HCT116 (cell line): Measurements from ENCODE around the gene TEKT5. TPM values are rescaled to one million over a fixed set of nuclear protein-coding genes. Genes with fewer than 3 reads are reported as not detected.

Experiments
- ATAC-seq: fragments of 200-7000 bp; cut with Tn5 transposase; 2 replicates; pipeline ENCODE4 v1.9.1; 2020; ENCODE audit warnings: mild to moderate bottlenecking, moderate library complexity
- BruUV-seq: library from RNA; stranded (reverse); fragments of 400-500 nt; replicated peaks from 2 replicates; lab custom pipeline; 2021; lab: Mats Ljungman, UMichigan
- CTCF ChIA-PET: fragments of 300-600 bp; sonication (Branson Sonifier 250); formaldehyde crosslinking; loops from one replicate; lab custom pipeline; 2021; ENCODE audit warnings: antibody characterized with exemption; lab: Charles Lee
- POLR2A ChIA-PET: fragments of 300-600, 350-600 bp; sonication (Branson Sonifier 250); formaldehyde crosslinking; loops from one replicate; lab custom pipeline; 2021; ENCODE audit warnings: antibody characterized with exemption; lab: Charles Lee
- RAD21 ChIA-PET, 2 experiments: fragments of 300-600 bp; sonication (Branson Sonifier 250); formaldehyde crosslinking; loops; one replicate each; lab custom pipeline; 2023; ENCODE audit warnings: low total read pairs in 2 of 2; ENCODE audit not compliant: uncharacterized antibody in 2 of 2, unreplicated experiment in 2 of 2, low non-redundant PET in 1 of 2; lab: Charles Lee
- DNase-seq: peaks from one replicate; pipeline ENCODE4 v3.0.0-alpha.2; 2010; ENCODE audit warnings: low read depth, low spot score
- H2AFZ ChIP-seq: fragments of 200-600 bp; shearing (Covaris generic), sonication (generic); 2 replicates; pipeline ENCODE4 v1.6.1; 2017; ENCODE audit warnings: low read depth, mixed run types, mixed read lengths, antibody characterized with exemption, low read length; ENCODE audit not compliant: poor library complexity, severe bottlenecking
- H3K27ac ChIP-seq: 2 replicates; pipeline ENCODE4 v1.5.1; 2012; ENCODE audit warnings: low read depth, low read length
- H3K27me3 ChIP-seq: fragments of 200-600 bp; sonication (generic); 2 replicates; pipeline ENCODE4 v1.6.1; 2016; ENCODE audit warnings: mixed run types, low read length, mixed read lengths; ENCODE audit not compliant: insufficient read depth
- H3K36me3 ChIP-seq, 2 experiments: fragments of 200-500 bp in 1 of 2; fragments of 200-600 bp in 1 of 2; sonication (Bioruptor generic) in 1 of 2; sonication (generic) in 1 of 2; 2 replicates each; pipeline versions ENCODE4 v1.5.1 to v1.6.1; 2014 to 2016; ENCODE audit warnings: low read length in 2 of 2, inconsistent platforms in 1 of 2, mixed read lengths in 1 of 2, mixed run types in 1 of 2; ENCODE audit not compliant: insufficient read depth in 2 of 2, control insufficient read depth in 1 of 2
- H3K4me1 ChIP-seq, 2 experiments: fragments of 200-600 bp in 1 of 2; sonication (generic) in 1 of 2; 2 replicates each; pipeline versions ENCODE4 v1.5.1 to v1.6.1; 2012 to 2017; ENCODE audit warnings: low read length in 2 of 2, inconsistent platforms in 1 of 2, mild to moderate bottlenecking in 1 of 2, mixed read lengths in 1 of 2, mixed run types in 1 of 2, moderate library complexity in 1 of 2; ENCODE audit not compliant: insufficient read depth in 2 of 2, control insufficient read depth in 1 of 2
- H3K4me2 ChIP-seq: fragments of 200-600 bp; sonication (generic); 2 replicates; pipeline ENCODE4 v1.6.1; 2017; ENCODE audit warnings: mixed run types, low read length, mixed read lengths
- H3K4me3 ChIP-seq, 2 experiments: fragments of 200-600 bp in 1 of 2; sonication (generic) in 1 of 2; replicated peaks in 1 of 2; 2 replicates each; pipeline ENCODE4 v1.5.1; 2011 to 2016; ENCODE audit warnings: low read length in 2 of 2, control low read depth in 1 of 2, low read depth in 1 of 2, mild to moderate bottlenecking in 1 of 2, mixed read lengths in 1 of 2, mixed run types in 1 of 2
- H3K79me2 ChIP-seq: fragments of 200-600 bp; sonication (generic); 2 replicates; pipeline ENCODE4 v1.6.1; 2017; ENCODE audit warnings: mild to moderate bottlenecking, mixed run types, low read length, moderate library complexity, mixed read lengths; ENCODE audit not compliant: insufficient read depth
- H3K9ac ChIP-seq: fragments of 200-600 bp; sonication (generic); 2 replicates; pipeline ENCODE4 v1.6.1; 2016; ENCODE audit warnings: low read length, mixed read lengths
- H3K9me2 ChIP-seq: fragments of 200-600 bp; sonication (generic), shearing (Covaris generic); 2 replicates; pipeline ENCODE4 v1.6.1; 2017; ENCODE audit warnings: mixed run types, mild to moderate bottlenecking, moderate library complexity; ENCODE audit not compliant: insufficient read depth
- H3K9me3 ChIP-seq, 2 experiments: fragments of 200-500 bp in 1 of 2; fragments of 200-600 bp in 1 of 2; sonication (Bioruptor generic) in 1 of 2; sonication (generic) in 1 of 2; 2 replicates each; pipeline ENCODE4 v1.6.1; 2014 to 2017; ENCODE audit warnings: low read length in 2 of 2, mixed read lengths in 2 of 2, inconsistent platforms in 1 of 2, low read depth in 1 of 2, mild to moderate bottlenecking in 1 of 2, mixed run types in 1 of 2, moderate library complexity in 1 of 2; ENCODE audit not compliant: control insufficient read depth in 1 of 2, insufficient read depth in 1 of 2
- H4K20me1 ChIP-seq: fragments of 200-600 bp; sonication (generic), shearing (Covaris generic); 2 replicates; pipeline ENCODE4 v1.6.1; 2017; ENCODE audit warnings: mixed run types, mild to moderate bottlenecking, moderate library complexity; ENCODE audit not compliant: insufficient read depth
- ATF3 ChIP-seq: IDR thresholded peaks from 2 replicates; pipeline ENCODE4 v1.6.1; 2012
- CEBPB ChIP-seq: IDR thresholded peaks from 2 replicates; pipeline ENCODE4 v1.6.1; 2012; ENCODE audit warnings: low read depth
- CTCF ChIP-seq, 3 experiments: fragments of 200-600 bp in 1 of 3; sonication (generic) in 1 of 3; IDR thresholded peaks in 2 of 3; conservative IDR thresholded peaks in 1 of 3; 2 replicates each; pipeline ENCODE4 v1.5.1; 2012 to 2017; ENCODE audit warnings: low read depth in 2 of 3, low read length in 2 of 3, antibody characterized with exemption in 1 of 3, borderline replicate concordance in 1 of 3, control low read depth in 1 of 3, mild to moderate bottlenecking in 1 of 3, mixed read lengths in 1 of 3, mixed run types in 1 of 3, moderate library complexity in 1 of 3; ENCODE audit not compliant: insufficient read depth in 1 of 3
- EZH2 ChIP-seq: fragments of 200-600 bp; sonication (generic); IDR thresholded peaks from 2 replicates; pipeline ENCODE4 v1.6.1; 2017; ENCODE audit warnings: antibody characterized with exemption, mixed run types
- JUND ChIP-seq: IDR thresholded peaks from 2 replicates; pipeline ENCODE4 v1.6.1; 2012
- POLR2A ChIP-seq: IDR thresholded peaks from 2 replicates; pipeline ENCODE4 v1.7.0; 2011; ENCODE audit warnings: borderline replicate concordance; ENCODE audit not compliant: insufficient read depth, insufficient read length; ENCODE audit errors: extremely low read depth
- RAD21 ChIP-seq: IDR thresholded peaks from 2 replicates; pipeline ENCODE4 v1.6.1; 2012; ENCODE audit warnings: low read depth, mild to moderate bottlenecking
- REST ChIP-seq: IDR thresholded peaks from 2 replicates; pipeline ENCODE4 v1.6.1; 2012; ENCODE audit warnings: low read depth
- SP1 ChIP-seq: IDR thresholded peaks from 2 replicates; pipeline ENCODE4 v1.6.1; 2012; ENCODE audit warnings: low read depth
- YY1 ChIP-seq: IDR thresholded peaks from 2 replicates; pipeline ENCODE4 v1.6.1; 2011; ENCODE audit warnings: low read length, low read depth, moderate library complexity, mild to moderate bottlenecking; ENCODE audit not compliant: insufficient replicate concordance; ENCODE audit errors: extremely low read depth
- ZBTB33 ChIP-seq: IDR thresholded peaks from 2 replicates; pipeline ENCODE4 v1.6.1; 2011; ENCODE audit warnings: mild to moderate bottlenecking, low read length, moderate library complexity; ENCODE audit not compliant: insufficient replicate concordance; ENCODE audit errors: extremely low read depth
- intact Hi-C: fragments of 100-400 bp; cut with micrococcal nuclease; formaldehyde crosslinking; loops from 2 replicates; pipeline ENCODE4 v1.10.0; 2022
- total RNA-seq: library from RNA; stranded (reverse); gene quantifications from one replicate; pipeline ENCODE4 v1.2.1, GENCODE V29; 2021; ENCODE audit not compliant: unreplicated experiment

The TEKT5 gene
- total RNA-seq, 1 experiment from 2014 or later = 0.37 TPM

GRCh38 chr16:10688291-10688690, 6.4 kb downstream of the TEKT5 start:
- no peaks in the 10 kb centered on the region for H3K9me2 ChIP-seq
- no peaks in the 10 kb centered on the region for H3K27me3 ChIP-seq
- ATAC-seq = no peak
- DNase-seq = no peak
- no peaks in the 10 kb centered on the region for H3K79me2 ChIP-seq
- POLR2A ChIA-PET = no interaction called here
- no peak overlapping the region for H3K4me2 ChIP-seq
- H4K20me1 ChIP-seq = no peaks in the 10 kb centered on the region
- RAD21 ChIA-PET = no interaction called here
- BruUV-seq = no TSS peak
- H3K9ac ChIP-seq = no peak overlapping the region
- H3K36me3 ChIP-seq = no peaks in the 10 kb centered on the region
- no peaks in the 10 kb centered on the region for H3K9me3 ChIP-seq
- no peaks in the 10 kb centered on the region for H3K4me1 ChIP-seq
- H3K27ac ChIP-seq = no peak overlapping the region
- intact Hi-C loops = no loop called here
- CTCF ChIA-PET = no interaction called here
- TF ChIP-seq YY1 = no peak
- no peak for TF ChIP-seq ZBTB33
- no peak for TF ChIP-seq RAD21
- no peak for TF ChIP-seq ATF3
- TF ChIP-seq SP1 = no peak
- TF ChIP-seq REST = no peak
- TF ChIP-seq CTCF (IDR thresholded peaks at IDR 0.05 in 2 of 3, conservative IDR thresholded peaks at IDR 0.05 in 1 of 3; ENCODE audit: borderline replicate concordance in 1 of 3, insufficient read depth in 1 of 3, low read depth in 2 of 3, low read length in 2 of 3) = no peak
- no peak for TF ChIP-seq POLR2A
- TF ChIP-seq EZH2 = no peak
- no peak for TF ChIP-seq CEBPB
- TF ChIP-seq JUND = no peak
- H3K4me3 ChIP-seq = no peak overlapping the region
- H2AFZ ChIP-seq = no peak overlapping the region
